Endodermal cell (in vitro differentiated cells): ENCODE data around the gene TSPAN17. TPM values are rescaled to one million over a fixed set of nuclear protein-coding genes. Genes with fewer than 3 reads are reported as not detected.
A peak's percentile ranks its signal among the peaks of the same experiment; 100 is the strongest.
"Not testable (repeated sequence)": the region's sequence is repeated elsewhere in the genome, so short reads cannot be mapped to it uniquely, and the experiment has no call there.

Experiments
- DNase-seq: peaks from one replicate; pipeline ENCODE4 v3.0.0-alpha.2; 2017
- H3K27ac ChIP-seq: 2 replicates; pipeline ENCODE4 v1.5.1; 2013; ENCODE audit warnings: mild to moderate bottlenecking, low read depth, low read length, moderate library complexity
- H3K27me3 ChIP-seq: 2 replicates; pipeline ENCODE4 v1.6.1; 2013; ENCODE audit warnings: mild to moderate bottlenecking, low read length, moderate library complexity; ENCODE audit not compliant: insufficient read depth, control insufficient read depth, poor library complexity, severe bottlenecking
- H3K36me3 ChIP-seq: 2 replicates; pipeline ENCODE4 v1.7.0; 2013; ENCODE audit warnings: mild to moderate bottlenecking, low read length, moderate library complexity; ENCODE audit not compliant: control insufficient read depth, insufficient read depth
- H3K4me1 ChIP-seq: one replicate; pipeline ENCODE4 v1.7.0; 2013; ENCODE audit warnings: low read length; ENCODE audit not compliant: control insufficient read depth, insufficient read depth
- H3K4me3 ChIP-seq: 2 replicates; pipeline ENCODE4 v1.5.1; 2013; ENCODE audit warnings: mild to moderate bottlenecking, low read length, moderate library complexity
- H3K9ac ChIP-seq: 2 replicates; pipeline ENCODE4 v1.6.1; 2013; ENCODE audit warnings: mild to moderate bottlenecking, low read length, moderate library complexity; ENCODE audit not compliant: poor library complexity, severe bottlenecking; ENCODE audit errors: extremely low read depth
- H3K9me3 ChIP-seq: 2 replicates; pipeline ENCODE4 v1.6.1; 2013; ENCODE audit warnings: mild to moderate bottlenecking, low read length, moderate library complexity; ENCODE audit not compliant: control insufficient read depth
- H3K27ac Mint-ChIP-seq: 2 replicates; pipeline ENCODE4 v1.8.0; 2020; ENCODE audit warnings: mixed read lengths
- H3K27me3 Mint-ChIP-seq: 2 replicates; pipeline ENCODE4 v1.8.0; 2021; ENCODE audit warnings: mild to moderate bottlenecking, mixed read lengths; ENCODE audit not compliant: insufficient read depth
- H3K36me3 Mint-ChIP-seq: 2 replicates; pipeline ENCODE4 v1.8.0; 2020; ENCODE audit warnings: low read depth, mixed read lengths
- H3K4me1 Mint-ChIP-seq: 2 replicates; pipeline ENCODE4 v1.8.0; 2020; ENCODE audit warnings: mixed read lengths
- H3K4me3 Mint-ChIP-seq: 2 replicates; pipeline ENCODE4 v1.8.0; 2020; ENCODE audit warnings: mild to moderate bottlenecking, moderate library complexity, mixed read lengths
- H3K9me3 Mint-ChIP-seq: 2 replicates; pipeline ENCODE4 v1.8.0; 2020; ENCODE audit warnings: mild to moderate bottlenecking, mixed read lengths
- WGBS, 2 experiments: methylation state at CpG; one replicate each; pipeline versions ENCODE4 v1.1.5 to v1.1.7; 2013; ENCODE audit warnings: missing lambda C conversion rate in 2 of 2, mixed read lengths in 1 of 2; ENCODE audit not compliant: insufficient coverage in 1 of 2, insufficient read length in 1 of 2; 5-methylcytosine and 5-hydroxymethylcytosine counted together
- total RNA-seq, 2 donors: library from RNA; stranded (reverse); fragmentation: NEBNext Ultra II Directional in 1 of 2; extraction: Animal tissue kit (Norgen Biotek cat#: 25700) in 1 of 2; gene quantifications; 2 replicates in 1 of 2; 3 replicates in 1 of 2; pipeline ENCODE4 v1.2.1, GENCODE V29; 2021
- TF ChIP-seq, protein P1 (sequence below): fragments of 200-600 bp; sonication (generic); conservative IDR thresholded peaks from 2 replicates; pipeline ENCODE4 v1.5.0; 2021; ENCODE audit warnings: antibody characterized with exemption, mild to moderate bottlenecking

The TSPAN17 gene
- total RNA-seq, 2 donors from 2014 or later, result 49.3 to 50.3 TPM

DNA sequence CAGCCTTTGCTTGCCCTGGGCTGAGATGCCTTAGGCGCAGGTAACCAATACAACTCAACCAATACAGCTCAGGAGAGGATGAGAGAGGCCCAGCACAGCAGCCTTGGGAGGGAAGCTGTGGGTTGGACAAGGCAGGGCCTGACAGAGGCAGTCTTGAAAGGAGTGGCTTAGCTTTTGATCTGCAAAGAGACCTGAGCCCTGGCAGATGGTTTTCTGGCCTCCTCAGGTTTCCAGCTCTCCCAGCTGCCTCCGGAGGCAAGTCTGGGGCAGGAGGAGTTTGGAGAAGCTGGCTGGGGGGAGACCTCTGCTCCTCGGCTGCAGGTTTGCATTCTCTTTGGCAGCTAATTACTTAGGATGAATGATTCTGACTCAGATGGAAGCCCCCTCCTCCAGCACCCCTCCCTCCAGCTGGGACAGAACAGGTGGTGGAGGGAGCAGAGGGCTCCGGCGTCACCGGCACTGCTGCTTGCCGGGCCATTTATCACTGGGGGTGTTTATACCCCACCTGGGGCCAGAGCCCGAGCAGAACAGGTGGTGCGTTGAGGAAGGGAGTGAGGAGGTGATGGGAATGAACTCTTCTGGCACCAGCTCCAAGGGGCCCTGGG lies 50.8 kb downstream of the TSPAN17 start:
- H3K4me1 ChIP-seq, result peaks cover 4% of the 10 kb centered on the region
- H3K27me3 Mint-ChIP-seq, result peaks cover 19% of the 10 kb centered on the region
- DNase-seq, result peak; percentile 78

DNA sequence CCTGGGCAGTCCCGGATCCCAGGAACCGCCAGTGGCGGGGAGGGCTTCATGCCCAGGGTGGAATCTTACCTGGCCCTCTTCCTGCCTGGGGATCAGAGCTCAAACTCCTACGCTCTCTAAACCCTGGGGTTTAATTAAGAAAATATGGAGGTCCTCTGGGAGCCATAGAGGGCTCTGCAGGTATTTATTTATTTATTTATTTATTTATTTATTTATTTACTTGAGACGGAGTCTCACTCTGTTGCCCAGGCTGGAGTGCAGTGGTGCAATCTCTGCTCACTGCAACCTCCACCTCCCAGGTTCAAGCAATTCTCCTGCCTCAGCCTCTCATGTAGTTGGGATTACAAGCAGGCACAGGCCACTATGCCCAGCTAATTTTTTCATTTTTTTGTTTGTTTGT lies 52.2 kb downstream of the TSPAN17 start:
- not testable (repeated sequence) for H3K4me1 ChIP-seq, H3K9me3 ChIP-seq, H3K27ac ChIP-seq, H3K36me3 ChIP-seq, H3K36me3 Mint-ChIP-seq, H3K4me3 Mint-ChIP-seq, H3K9me3 Mint-ChIP-seq, H3K9ac ChIP-seq, H3K27ac Mint-ChIP-seq, DNase-seq, H3K4me3 ChIP-seq
- H3K27me3 ChIP-seq, result peaks cover 16% of the 10 kb centered on the region
- Mint-ChIP-seq H3K4me1 (peaks cover 13% of the 10 kb centered on the region), H3K27me3 (peaks cover 12% of the 10 kb centered on the region)
- 93 to 100% methylated on average over 1 to 5 of the region's 5 CpGs for WGBS, 2 experiments

More for the DNA sequence above, 50.8 kb downstream of the TSPAN17 start:
- no peak overlapping the region for H3K9ac ChIP-seq
- no peaks in the 10 kb centered on the region for H3K9me3 ChIP-seq
- H3K36me3 Mint-ChIP-seq, result no peaks in the 10 kb centered on the region
- H3K27ac ChIP-seq, result no peak overlapping the region
- H3K27ac Mint-ChIP-seq, result no peak overlapping the region
- H3K4me3 ChIP-seq, result no peak overlapping the region
- no peaks in the 10 kb centered on the region for H3K36me3 ChIP-seq
- H3K4me1 Mint-ChIP-seq, result peaks cover 17% of the 10 kb centered on the region
- H3K9me3 Mint-ChIP-seq, result no peaks in the 10 kb centered on the region
- H3K27me3 ChIP-seq, result peaks cover 16% of the 10 kb centered on the region
- 0 to 67% methylated on average over 2 to 9 of the region's 9 CpGs for WGBS, 2 experiments
- H3K4me3 Mint-ChIP-seq, result no peak overlapping the region
- TF ChIP-seq, protein P1, sequence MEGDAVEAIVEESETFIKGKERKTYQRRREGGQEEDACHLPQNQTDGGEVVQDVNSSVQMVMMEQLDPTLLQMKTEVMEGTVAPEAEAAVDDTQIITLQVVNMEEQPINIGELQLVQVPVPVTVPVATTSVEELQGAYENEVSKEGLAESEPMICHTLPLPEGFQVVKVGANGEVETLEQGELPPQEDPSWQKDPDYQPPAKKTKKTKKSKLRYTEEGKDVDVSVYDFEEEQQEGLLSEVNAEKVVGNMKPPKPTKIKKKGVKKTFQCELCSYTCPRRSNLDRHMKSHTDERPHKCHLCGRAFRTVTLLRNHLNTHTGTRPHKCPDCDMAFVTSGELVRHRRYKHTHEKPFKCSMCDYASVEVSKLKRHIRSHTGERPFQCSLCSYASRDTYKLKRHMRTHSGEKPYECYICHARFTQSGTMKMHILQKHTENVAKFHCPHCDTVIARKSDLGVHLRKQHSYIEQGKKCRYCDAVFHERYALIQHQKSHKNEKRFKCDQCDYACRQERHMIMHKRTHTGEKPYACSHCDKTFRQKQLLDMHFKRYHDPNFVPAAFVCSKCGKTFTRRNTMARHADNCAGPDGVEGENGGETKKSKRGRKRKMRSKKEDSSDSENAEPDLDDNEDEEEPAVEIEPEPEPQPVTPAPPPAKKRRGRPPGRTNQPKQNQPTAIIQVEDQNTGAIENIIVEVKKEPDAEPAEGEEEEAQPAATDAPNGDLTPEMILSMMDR, result no peak

DNA sequence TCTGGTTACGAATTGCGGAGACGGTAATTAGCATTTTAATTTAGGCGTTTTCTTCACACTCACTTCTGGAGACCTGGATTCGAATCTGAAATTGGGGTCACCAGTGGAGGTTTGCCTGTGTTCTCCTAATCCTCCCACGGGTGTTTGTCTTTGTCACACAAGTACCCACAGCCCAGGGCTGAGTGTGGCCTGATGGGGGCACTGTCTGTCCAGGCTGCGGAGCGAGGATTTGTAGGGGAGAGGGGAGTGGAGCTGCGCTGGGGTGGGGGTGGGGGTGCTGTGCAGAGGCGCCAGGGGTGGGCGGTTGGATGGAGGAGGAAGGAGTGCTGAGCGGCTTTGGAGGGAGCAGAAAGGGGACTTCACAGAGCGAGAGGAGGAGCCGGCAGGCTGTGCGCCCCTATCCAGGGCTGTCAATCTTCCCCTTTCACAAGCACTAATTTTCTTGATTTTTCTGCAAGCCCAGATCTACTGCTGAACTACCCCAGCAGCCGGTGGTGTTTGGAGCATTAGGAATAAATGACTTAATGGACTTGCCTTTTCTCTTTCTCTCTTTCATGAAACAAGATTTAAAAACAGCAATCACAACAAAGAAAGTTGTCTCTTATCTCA lies 53.1 kb downstream of the TSPAN17 start:
- H3K4me3 ChIP-seq, result no peak overlapping the region

More for the DNA sequence above, 53.1 kb downstream of the TSPAN17 start:
- Histone ChIP-seq H3K4me1 (peaks cover 4% of the 10 kb centered on the region), H3K27me3 (peaks cover 16% of the 10 kb centered on the region), H3K36me3 (no peaks in the 10 kb centered on the region), H3K9me3 (no peaks in the 10 kb centered on the region), H3K9ac (no peak overlapping the region), H3K27ac (no peak overlapping the region)
- H3K4me3 Mint-ChIP-seq, result no peak overlapping the region
- TF ChIP-seq, protein P1, result peak; percentile 78
- no peaks in the 10 kb centered on the region for H3K9me3 Mint-ChIP-seq
- H3K36me3 Mint-ChIP-seq, result no peaks in the 10 kb centered on the region
- peaks cover 13% of the 10 kb centered on the region for H3K4me1 Mint-ChIP-seq
- DNase-seq, result peak; percentile 84
- 55 to 71% methylated on average over 5 to 15 of the region's 16 CpGs for WGBS, 2 experiments
- no peak overlapping the region for H3K27ac Mint-ChIP-seq
- H3K27me3 Mint-ChIP-seq, result peaks cover 9% of the 10 kb centered on the region
